ENCODE measurements around the gene FAR1.
"Not testable (repeated sequence)": the region's sequence is repeated elsewhere in the genome, so short reads cannot be mapped to it uniquely, and the experiment has no call there.

FAR1 gene

GRCh38 chr11:13745165-13745564 is 76.7 kb downstream of the FAR1 start:
- H2AK5ac ChIP-seq (ENCODE audit: low read length, severe bottlenecking): no peak overlapping the region
- 77% methylated on average over 1 of the region's 2 CpGs for WGBS
- no peak overlapping the region for H2AFZ ChIP-seq (ENCODE audit: low read depth, low read length)
- no peak overlapping the region for H2BK5ac ChIP-seq (ENCODE audit: low read depth, low read length, poor library complexity, severe bottlenecking)
- H2BK15ac ChIP-seq (ENCODE audit: low read depth, poor library complexity, severe bottlenecking): no peak overlapping the region
- no peak overlapping the region for H2BK120ac ChIP-seq (ENCODE audit: low read depth, low read length)
- no peak overlapping the region for H4K8ac ChIP-seq (ENCODE audit: low read length)
- H3K4me2 ChIP-seq (ENCODE audit: low read length, poor library complexity, severe bottlenecking): no peak overlapping the region
- no peaks in the 10 kb centered on the region for H3K4me1 ChIP-seq (ENCODE audit: control insufficient read depth, insufficient read depth, low read depth, low read length)
- H3K18ac ChIP-seq (ENCODE audit: low read depth in 1 of 2, low read length in 2 of 2): no peak overlapping the region
- no peak overlapping the region for H3K27ac ChIP-seq (ENCODE audit: low read length, poor library complexity, severe bottlenecking)
- no peaks in the 10 kb centered on the region for H3K36me3 ChIP-seq (ENCODE audit: control insufficient read depth in 1 of 2, insufficient read depth in 2 of 2, low read depth in 1 of 2, low read length in 2 of 2)
- peaks cover 17 to 25% of the 10 kb centered on the region in 2 experiments for H3K27me3 ChIP-seq (ENCODE audit: control insufficient read depth in 1 of 2, insufficient read depth in 1 of 2, low read length in 2 of 2)
- no peak overlapping the region for H3K23ac ChIP-seq (ENCODE audit: low read length in 2 of 2)
- no peak for DNase-seq
- no peaks in the 10 kb centered on the region for H3K79me1 ChIP-seq (replicated peaks; ENCODE audit: low read length, poor library complexity, severe bottlenecking)
- no peak overlapping the region for H3K9ac ChIP-seq (ENCODE audit: low read length)
- no peaks in the 10 kb centered on the region for H3K9me3 ChIP-seq (ENCODE audit: control insufficient read depth, low read length)
- no peak overlapping the region for H3K4ac ChIP-seq (ENCODE audit: low read depth in 1 of 2, low read length in 2 of 2)
- no peak overlapping the region for H4K91ac ChIP-seq (ENCODE audit: low read length)
- no peak overlapping the region for H3K14ac ChIP-seq (ENCODE audit: low read length in 2 of 2)
- H2BK12ac ChIP-seq (ENCODE audit: low read length in 2 of 2): no peak overlapping the region
- no peak overlapping the region for H3K4me3 ChIP-seq (ENCODE audit: insufficient read depth in 1 of 2, low read depth in 1 of 2, low read length in 2 of 2)

- H4K91ac ChIP-seq (ENCODE audit: low read length); H3K4me1 ChIP-seq (ENCODE audit: control insufficient read depth, insufficient read depth, low read depth, low read length); H2BK5ac ChIP-seq (ENCODE audit: low read depth, low read length, poor library complexity, severe bottlenecking); H4K8ac ChIP-seq (ENCODE audit: low read length); H3K23ac ChIP-seq (ENCODE audit: low read length in 2 of 2); H3K9me3 ChIP-seq (ENCODE audit: control insufficient read depth, low read length); H2BK120ac ChIP-seq (ENCODE audit: low read depth, low read length); H3K79me1 ChIP-seq (replicated peaks; ENCODE audit: low read length, poor library complexity, severe bottlenecking); H3K4me2 ChIP-seq (ENCODE audit: low read length, poor library complexity, severe bottlenecking); H3K18ac ChIP-seq (ENCODE audit: low read depth in 1 of 2, low read length in 2 of 2); H2BK15ac ChIP-seq (ENCODE audit: low read depth, poor library complexity, severe bottlenecking); H3K27me3 ChIP-seq (ENCODE audit: control insufficient read depth in 1 of 2, insufficient read depth in 1 of 2, low read length in 2 of 2); H2AFZ ChIP-seq (ENCODE audit: low read depth, low read length); H3K27ac ChIP-seq (ENCODE audit: low read length, poor library complexity, severe bottlenecking); H3K9ac ChIP-seq (ENCODE audit: low read length); H3K14ac ChIP-seq (ENCODE audit: low read length in 2 of 2); H3K4me3 ChIP-seq (ENCODE audit: insufficient read depth in 1 of 2, low read depth in 1 of 2, low read length in 2 of 2); DNase-seq; H3K4ac ChIP-seq (ENCODE audit: low read depth in 1 of 2, low read length in 2 of 2); H2AK5ac ChIP-seq (ENCODE audit: low read length, severe bottlenecking); H2BK12ac ChIP-seq (ENCODE audit: low read length in 2 of 2); H3K36me3 ChIP-seq (ENCODE audit: control insufficient read depth in 1 of 2, insufficient read depth in 2 of 2, low read depth in 1 of 2, low read length in 2 of 2): not testable (repeated sequence)
- 88% methylated on average over 2 of the region's 5 CpGs for WGBS
Observed at GRCh38 chr11:13753316-13753715, 84.8 kb downstream of the FAR1 start.

- no peak overlapping the region for H2BK120ac ChIP-seq (ENCODE audit: low read depth, low read length)
- no peak overlapping the region for H3K23ac ChIP-seq (ENCODE audit: low read length in 2 of 2)
- no peak overlapping the region for H2BK12ac ChIP-seq (ENCODE audit: low read length in 2 of 2)
- no peaks in the 10 kb centered on the region for H3K9me3 ChIP-seq (ENCODE audit: control insufficient read depth, low read length)
- H2BK5ac ChIP-seq (ENCODE audit: low read depth, low read length, poor library complexity, severe bottlenecking): no peak overlapping the region
- H2BK15ac ChIP-seq (ENCODE audit: low read depth, poor library complexity, severe bottlenecking): no peak overlapping the region
- H2AFZ ChIP-seq (ENCODE audit: low read depth, low read length): no peak overlapping the region
- peaks cover 3 to 5% of the 10 kb centered on the region in 2 experiments for H3K27me3 ChIP-seq (ENCODE audit: control insufficient read depth in 1 of 2, insufficient read depth in 1 of 2, low read length in 2 of 2)
- H2AK5ac ChIP-seq (ENCODE audit: low read length, severe bottlenecking): no peak overlapping the region
- H4K91ac ChIP-seq (ENCODE audit: low read length): no peak overlapping the region
- DNase-seq: no peak
- no peak overlapping the region for H3K27ac ChIP-seq (ENCODE audit: low read length, poor library complexity, severe bottlenecking)
- WGBS: 88% methylated on average over 8 of the region's 9 CpGs
- H3K4me1 ChIP-seq (ENCODE audit: control insufficient read depth, insufficient read depth, low read depth, low read length): peaks cover 3% of the 10 kb centered on the region
- no peak overlapping the region for H3K4me2 ChIP-seq (ENCODE audit: low read length, poor library complexity, severe bottlenecking)
- no peak overlapping the region for H3K14ac ChIP-seq (ENCODE audit: low read length in 2 of 2)
- H3K9ac ChIP-seq (ENCODE audit: low read length): no peak overlapping the region
- no peak overlapping the region for H3K18ac ChIP-seq (ENCODE audit: low read depth in 1 of 2, low read length in 2 of 2)
- H3K4me3 ChIP-seq (ENCODE audit: insufficient read depth in 1 of 2, low read depth in 1 of 2, low read length in 2 of 2): no peak overlapping the region
- no peak overlapping the region for H3K4ac ChIP-seq (ENCODE audit: low read depth in 1 of 2, low read length in 2 of 2)
- H3K36me3 ChIP-seq (ENCODE audit: control insufficient read depth in 1 of 2, insufficient read depth in 2 of 2, low read depth in 1 of 2, low read length in 2 of 2): no peaks in the 10 kb centered on the region
- no peak overlapping the region for H4K8ac ChIP-seq (ENCODE audit: low read length)
- no peaks in the 10 kb centered on the region for H3K79me1 ChIP-seq (replicated peaks; ENCODE audit: low read length, poor library complexity, severe bottlenecking)
Observed at GRCh38 chr11:13759050-13759449, 90.6 kb downstream of the FAR1 start.

- Histone ChIP-seq H3K27ac (ENCODE audit: low read length, poor library complexity, severe bottlenecking) (no peak overlapping the region), H2AFZ (ENCODE audit: low read depth, low read length) (no peak overlapping the region), H2AK5ac (ENCODE audit: low read length, severe bottlenecking) (no peak overlapping the region), H2BK12ac (ENCODE audit: low read length in 2 of 2) (no peak overlapping the region), H4K8ac (ENCODE audit: low read length) (no peak overlapping the region), H2BK5ac (ENCODE audit: low read depth, low read length, poor library complexity, severe bottlenecking) (no peak overlapping the region), H3K9me3 (ENCODE audit: control insufficient read depth, low read length) (no peaks in the 10 kb centered on the region), H2BK15ac (ENCODE audit: low read depth, poor library complexity, severe bottlenecking) (no peak overlapping the region), H3K14ac (ENCODE audit: low read length in 2 of 2) (no peak overlapping the region), H3K23ac (ENCODE audit: low read length in 2 of 2) (no peak overlapping the region), H3K4me3 (ENCODE audit: insufficient read depth in 1 of 2, low read depth in 1 of 2, low read length in 2 of 2) (no peak overlapping the region), H3K18ac (ENCODE audit: low read depth in 1 of 2, low read length in 2 of 2) (no peak overlapping the region), H3K4me2 (ENCODE audit: low read length, poor library complexity, severe bottlenecking) (no peak overlapping the region), H4K91ac (ENCODE audit: low read length) (no peak overlapping the region), H3K79me1 (replicated peaks; ENCODE audit: low read length, poor library complexity, severe bottlenecking) (no peaks in the 10 kb centered on the region), H3K4me1 (ENCODE audit: control insufficient read depth, insufficient read depth, low read depth, low read length) (peaks cover 3% of the 10 kb centered on the region), H3K9ac (ENCODE audit: low read length) (no peak overlapping the region), H3K4ac (ENCODE audit: low read depth in 1 of 2, low read length in 2 of 2) (no peak overlapping the region), H3K36me3 (ENCODE audit: control insufficient read depth in 1 of 2, insufficient read depth in 2 of 2, low read depth in 1 of 2, low read length in 2 of 2) (no peaks in the 10 kb centered on the region), H3K27me3 (ENCODE audit: control insufficient read depth in 1 of 2, insufficient read depth in 1 of 2, low read length in 2 of 2) (peaks cover 5 to 9% of the 10 kb centered on the region in 2 experiments), H2BK120ac (ENCODE audit: low read depth, low read length) (no peak overlapping the region)
- WGBS: 69% methylated on average over 3 of the region's 3 CpGs
- no peak for DNase-seq
Observed at GRCh38 chr11:13760115-13760514, 91.6 kb downstream of the FAR1 start.

Measured in mesenchymal stem cell (in vitro differentiated cells and primary cell).